Measurements from ENCODE around the gene DCAKD.

GRCh38 chr17:45061606-45062205 is 10.3 kb upstream of the DCAKD start:
- no peak for TF ChIP-seq POLR2A (IDR thresholded peaks at IDR 0.05)
- TF ChIP-seq, protein P1, sequence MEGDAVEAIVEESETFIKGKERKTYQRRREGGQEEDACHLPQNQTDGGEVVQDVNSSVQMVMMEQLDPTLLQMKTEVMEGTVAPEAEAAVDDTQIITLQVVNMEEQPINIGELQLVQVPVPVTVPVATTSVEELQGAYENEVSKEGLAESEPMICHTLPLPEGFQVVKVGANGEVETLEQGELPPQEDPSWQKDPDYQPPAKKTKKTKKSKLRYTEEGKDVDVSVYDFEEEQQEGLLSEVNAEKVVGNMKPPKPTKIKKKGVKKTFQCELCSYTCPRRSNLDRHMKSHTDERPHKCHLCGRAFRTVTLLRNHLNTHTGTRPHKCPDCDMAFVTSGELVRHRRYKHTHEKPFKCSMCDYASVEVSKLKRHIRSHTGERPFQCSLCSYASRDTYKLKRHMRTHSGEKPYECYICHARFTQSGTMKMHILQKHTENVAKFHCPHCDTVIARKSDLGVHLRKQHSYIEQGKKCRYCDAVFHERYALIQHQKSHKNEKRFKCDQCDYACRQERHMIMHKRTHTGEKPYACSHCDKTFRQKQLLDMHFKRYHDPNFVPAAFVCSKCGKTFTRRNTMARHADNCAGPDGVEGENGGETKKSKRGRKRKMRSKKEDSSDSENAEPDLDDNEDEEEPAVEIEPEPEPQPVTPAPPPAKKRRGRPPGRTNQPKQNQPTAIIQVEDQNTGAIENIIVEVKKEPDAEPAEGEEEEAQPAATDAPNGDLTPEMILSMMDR (IDR thresholded peaks at IDR 0.05) = no peak

Data from adrenal gland (tissue), 5 donors.